VCaP (cell line): Measurements from ENCODE around the gene NCKAP5.
A peak's percentile ranks its signal among the peaks of the same experiment; 100 is the strongest.

Source experiments
- H3K27ac ChIP-seq: fragments of 450-650 bp; 2 replicates; pipeline ENCODE4 v1.5.1; 2017
- TF ChIP-seq, protein P1 (sequence below): fragments of 450-650 bp; conservative IDR thresholded peaks from 2 replicates; pipeline ENCODE4 v1.5.1; 2017; ENCODE audit warnings: mild to moderate bottlenecking, moderate library complexity

Gene NCKAP5

DNA sequence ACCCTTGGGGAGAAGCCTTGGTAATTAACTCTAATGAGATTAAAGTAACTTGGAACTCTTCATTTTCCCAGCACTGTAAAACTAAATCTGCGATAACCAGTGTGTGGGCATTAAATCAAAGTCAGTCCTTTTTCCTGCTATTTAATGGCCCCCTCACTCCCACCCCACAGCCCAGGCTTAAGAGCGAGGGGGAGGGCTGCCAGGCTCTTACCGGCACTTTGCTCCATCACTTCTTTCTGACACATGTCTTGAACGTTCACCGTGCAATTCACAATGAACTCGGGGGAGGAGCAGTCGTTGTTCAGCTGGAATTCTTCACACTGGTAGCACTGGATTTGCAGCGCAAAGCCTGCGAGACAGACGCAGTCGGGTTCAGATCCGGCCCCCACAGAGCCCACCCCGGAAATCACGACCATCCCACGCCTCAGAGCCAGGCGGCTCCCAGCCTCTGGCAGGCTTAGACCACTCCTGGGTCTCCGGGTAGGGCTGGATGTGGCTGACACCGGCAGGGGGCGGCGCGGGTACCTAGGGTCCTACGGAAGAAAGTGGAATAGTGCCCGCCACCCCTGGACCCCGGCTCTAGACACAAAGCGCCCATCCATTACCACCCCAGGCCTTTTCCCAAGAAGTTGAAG, 900.0 kb downstream of the NCKAP5 start:
- no peak overlapping the region for H3K27ac ChIP-seq
- TF ChIP-seq, protein P1, sequence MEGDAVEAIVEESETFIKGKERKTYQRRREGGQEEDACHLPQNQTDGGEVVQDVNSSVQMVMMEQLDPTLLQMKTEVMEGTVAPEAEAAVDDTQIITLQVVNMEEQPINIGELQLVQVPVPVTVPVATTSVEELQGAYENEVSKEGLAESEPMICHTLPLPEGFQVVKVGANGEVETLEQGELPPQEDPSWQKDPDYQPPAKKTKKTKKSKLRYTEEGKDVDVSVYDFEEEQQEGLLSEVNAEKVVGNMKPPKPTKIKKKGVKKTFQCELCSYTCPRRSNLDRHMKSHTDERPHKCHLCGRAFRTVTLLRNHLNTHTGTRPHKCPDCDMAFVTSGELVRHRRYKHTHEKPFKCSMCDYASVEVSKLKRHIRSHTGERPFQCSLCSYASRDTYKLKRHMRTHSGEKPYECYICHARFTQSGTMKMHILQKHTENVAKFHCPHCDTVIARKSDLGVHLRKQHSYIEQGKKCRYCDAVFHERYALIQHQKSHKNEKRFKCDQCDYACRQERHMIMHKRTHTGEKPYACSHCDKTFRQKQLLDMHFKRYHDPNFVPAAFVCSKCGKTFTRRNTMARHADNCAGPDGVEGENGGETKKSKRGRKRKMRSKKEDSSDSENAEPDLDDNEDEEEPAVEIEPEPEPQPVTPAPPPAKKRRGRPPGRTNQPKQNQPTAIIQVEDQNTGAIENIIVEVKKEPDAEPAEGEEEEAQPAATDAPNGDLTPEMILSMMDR: peak; percentile 44

- TF ChIP-seq, protein P1: no peak
- H3K27ac ChIP-seq: no peak overlapping the region
Measured at GRCh38 chr2:132667706-132668105, 900.6 kb downstream of the NCKAP5 start.

DNA sequence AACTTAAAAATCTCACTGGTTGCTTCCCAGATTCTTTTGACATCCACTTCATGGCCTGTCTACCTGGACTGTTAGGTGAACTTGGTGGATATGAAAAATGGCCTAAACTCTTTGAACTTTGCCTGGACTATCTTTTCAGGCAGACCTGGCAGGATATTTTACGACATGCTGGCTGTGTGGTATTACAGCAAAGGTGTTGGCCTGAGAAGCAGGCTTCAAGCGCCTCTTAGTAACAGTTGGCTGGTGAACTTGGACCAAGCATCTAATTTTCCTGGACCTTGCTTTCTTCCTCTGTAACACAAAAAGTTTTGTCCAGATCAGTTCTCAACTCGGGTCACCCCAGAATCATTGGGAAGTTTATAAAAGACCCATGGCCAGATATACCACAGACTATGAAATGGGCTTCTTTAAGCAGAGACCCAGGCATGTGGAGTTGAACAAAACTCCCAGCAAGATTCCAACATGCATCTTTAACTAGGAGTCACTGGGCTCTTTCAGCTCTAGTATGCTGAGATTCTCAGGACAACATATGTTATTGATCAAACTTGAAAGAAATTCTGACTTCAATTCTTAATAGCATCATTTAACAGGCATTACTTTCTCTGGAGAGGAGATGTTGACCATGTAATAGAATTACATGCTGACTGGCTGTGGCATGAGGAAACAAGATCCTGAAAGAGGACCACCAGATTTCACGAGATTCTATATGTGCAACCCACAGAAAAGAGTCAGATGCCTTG, 902.7 kb downstream of the NCKAP5 start:
- TF ChIP-seq, protein P1: no peak
- H3K27ac ChIP-seq: no peak overlapping the region

DNA sequence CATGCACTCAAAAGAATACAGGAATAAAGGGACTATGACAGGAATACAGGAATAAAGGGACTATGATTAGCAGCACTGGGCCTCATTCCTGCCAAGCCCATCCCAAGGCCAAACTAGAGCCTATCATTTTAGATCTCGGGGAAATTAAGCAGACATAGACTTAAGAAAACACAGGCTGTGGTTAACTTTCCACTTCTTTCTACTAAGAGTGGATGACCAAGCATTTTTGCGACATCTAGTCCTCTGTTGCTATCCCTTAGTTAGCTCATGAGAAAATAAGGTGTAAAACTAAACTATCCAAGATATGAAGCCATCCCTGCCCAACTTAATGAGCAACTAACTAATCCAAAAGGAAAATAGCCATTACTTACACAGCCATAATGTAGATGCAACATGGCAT, 904.2 kb downstream of the NCKAP5 start:
- TF ChIP-seq, protein P1: no peak
- no peak overlapping the region for H3K27ac ChIP-seq

DNA sequence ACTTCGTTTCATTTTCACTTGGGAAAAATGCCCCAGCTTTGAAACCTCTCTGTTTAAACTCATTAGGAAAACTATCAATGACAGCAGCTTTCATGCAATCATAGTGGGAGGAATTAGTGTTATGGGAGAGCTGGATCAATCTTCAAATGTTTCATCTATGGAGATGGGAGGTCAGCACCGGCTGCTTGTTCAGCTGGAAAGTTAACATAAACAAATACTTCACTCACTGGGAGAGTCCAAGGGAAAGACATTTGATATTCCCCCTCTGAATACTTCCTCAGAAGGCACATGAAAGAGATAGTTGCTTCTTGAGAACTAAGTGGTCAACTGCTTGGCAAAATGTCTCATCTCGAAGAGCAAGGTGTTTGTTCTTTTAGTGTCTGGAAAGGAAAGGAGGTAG, 905.5 kb downstream of the NCKAP5 start:
- no peak overlapping the region for H3K27ac ChIP-seq
- TF ChIP-seq, protein P1: no peak

DNA sequence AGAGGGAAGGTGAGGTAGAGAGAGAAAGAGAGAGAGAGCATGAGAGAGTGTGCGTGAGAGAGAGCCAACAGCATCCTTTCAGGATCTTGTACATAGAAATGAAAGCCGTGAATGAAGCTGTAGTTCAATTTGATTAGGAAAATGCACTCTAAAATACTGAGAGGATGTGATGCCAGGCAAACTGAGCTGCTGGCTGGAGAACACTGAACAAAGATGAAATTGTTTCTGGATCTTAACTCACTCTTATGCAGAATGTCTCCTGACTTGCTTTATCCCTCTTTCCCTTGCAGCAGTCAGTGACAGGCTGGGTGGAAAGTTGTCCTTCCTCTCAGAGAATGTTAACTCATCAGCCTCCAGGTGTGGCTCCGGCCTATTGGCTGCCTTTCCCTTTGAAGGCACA, 908.9 kb downstream of the NCKAP5 start:
- H3K27ac ChIP-seq: no peak overlapping the region
- TF ChIP-seq, protein P1: no peak

GRCh38 chr2:132656266-132656975, 911.8 kb downstream of the NCKAP5 start:
- TF ChIP-seq, protein P1: no peak
- no peak overlapping the region for H3K27ac ChIP-seq
